NCI-H1436 (cell line): Measurements from ENCODE around the gene PZP.
"Not testable (repeated sequence)": the region's sequence is repeated elsewhere in the genome, so short reads cannot be mapped to it uniquely, and the experiment has no call there.

ENCODE experiments used
- DNase-seq: peaks from one replicate; lab custom pipeline; 2025; lab: John Stamatoyannopoulos, UW

The PZP gene

GRCh38 chr12:9180810-9181209, 27.4 kb downstream of the PZP start:
- DNase-seq, result no peak

GRCh38 chr12:9179781-9180180, 28.4 kb downstream of the PZP start:
- no peak for DNase-seq

GRCh38 chr12:9169979-9170634, 38.1 kb downstream of the PZP start:
- no peak for DNase-seq

- DNase-seq, result not testable (repeated sequence)
Observed at GRCh38 chr12:9167345-9167744, 40.9 kb downstream of the PZP start.

GRCh38 chr12:9163392-9163791, 44.8 kb downstream of the PZP start:
- DNase-seq, result no peak

GRCh38 chr12:9156119-9156518, 52.1 kb downstream of the PZP start:
- no peak for DNase-seq

GRCh38 chr12:9149372-9149771, 58.8 kb downstream of the PZP start:
- no peak for DNase-seq

- DNase-seq, result no peak
Observed at GRCh38 chr12:9148926-9149325, 59.3 kb downstream of the PZP start.

GRCh38 chr12:9147461-9147860, 60.7 kb downstream of the PZP start:
- no peak for DNase-seq

- DNase-seq, result no peak
Observed at GRCh38 chr12:9144730-9145106, 63.5 kb downstream of the PZP start.

GRCh38 chr12:9143929-9144729, 64.1 kb downstream of the PZP start:
- no peak for DNase-seq

- DNase-seq, result no peak
Observed at GRCh38 chr12:9143137-9143536, 65.1 kb downstream of the PZP start.

GRCh38 chr12:9139588-9140290, 68.5 kb downstream of the PZP start:
- DNase-seq, result not testable (repeated sequence)

GRCh38 chr12:9135903-9136310, 72.3 kb downstream of the PZP start:
- no peak for DNase-seq

- DNase-seq, result no peak
Observed at GRCh38 chr12:9134981-9135628, 73.1 kb downstream of the PZP start.

GRCh38 chr12:9133216-9133916, 74.8 kb downstream of the PZP start:
- no peak for DNase-seq

GRCh38 chr12:9132008-9132535, 76.1 kb downstream of the PZP start:
- DNase-seq, result no peak

- no peak for DNase-seq
Observed at GRCh38 chr12:9130244-9130643, 78.0 kb downstream of the PZP start.

- no peak for DNase-seq
Observed at GRCh38 chr12:9127936-9128663, 80.1 kb downstream of the PZP start.

- no peak for DNase-seq
Observed at GRCh38 chr12:9127484-9127883, 80.7 kb downstream of the PZP start.
